Measurements from ENCODE around the gene OSBPL8. TPM values are rescaled to one million over a fixed set of nuclear protein-coding genes. Genes with fewer than 3 reads are reported as not detected.

Gene OSBPL8
- total and polyA plus RNA-seq, 2 of the 8 experiments (the other 6 are each of a cell fraction or from before 2014, with no cell fraction given) = 10.9 to 81.1 TPM

DNA sequence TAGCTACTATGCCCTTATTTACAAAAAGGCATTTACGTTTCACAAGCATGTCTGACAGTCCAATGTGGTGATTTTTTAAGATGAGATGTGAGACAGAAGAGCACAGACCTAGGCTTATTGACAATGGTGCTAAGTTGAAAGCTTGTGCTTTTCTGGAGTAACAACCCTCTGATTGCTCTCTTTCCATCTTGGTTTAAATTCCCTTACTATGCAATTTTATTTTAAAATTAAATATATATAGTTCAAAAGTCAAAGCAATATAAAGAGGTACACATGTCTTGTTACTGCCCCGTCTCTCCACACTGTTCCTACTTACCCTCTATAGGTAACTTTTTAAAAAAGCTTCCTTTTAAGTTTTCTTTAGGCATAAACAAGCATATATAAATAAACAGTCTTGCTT lies 172.0 kb downstream of the OSBPL8 start (continued):
- TF ChIP-seq, protein P1, sequence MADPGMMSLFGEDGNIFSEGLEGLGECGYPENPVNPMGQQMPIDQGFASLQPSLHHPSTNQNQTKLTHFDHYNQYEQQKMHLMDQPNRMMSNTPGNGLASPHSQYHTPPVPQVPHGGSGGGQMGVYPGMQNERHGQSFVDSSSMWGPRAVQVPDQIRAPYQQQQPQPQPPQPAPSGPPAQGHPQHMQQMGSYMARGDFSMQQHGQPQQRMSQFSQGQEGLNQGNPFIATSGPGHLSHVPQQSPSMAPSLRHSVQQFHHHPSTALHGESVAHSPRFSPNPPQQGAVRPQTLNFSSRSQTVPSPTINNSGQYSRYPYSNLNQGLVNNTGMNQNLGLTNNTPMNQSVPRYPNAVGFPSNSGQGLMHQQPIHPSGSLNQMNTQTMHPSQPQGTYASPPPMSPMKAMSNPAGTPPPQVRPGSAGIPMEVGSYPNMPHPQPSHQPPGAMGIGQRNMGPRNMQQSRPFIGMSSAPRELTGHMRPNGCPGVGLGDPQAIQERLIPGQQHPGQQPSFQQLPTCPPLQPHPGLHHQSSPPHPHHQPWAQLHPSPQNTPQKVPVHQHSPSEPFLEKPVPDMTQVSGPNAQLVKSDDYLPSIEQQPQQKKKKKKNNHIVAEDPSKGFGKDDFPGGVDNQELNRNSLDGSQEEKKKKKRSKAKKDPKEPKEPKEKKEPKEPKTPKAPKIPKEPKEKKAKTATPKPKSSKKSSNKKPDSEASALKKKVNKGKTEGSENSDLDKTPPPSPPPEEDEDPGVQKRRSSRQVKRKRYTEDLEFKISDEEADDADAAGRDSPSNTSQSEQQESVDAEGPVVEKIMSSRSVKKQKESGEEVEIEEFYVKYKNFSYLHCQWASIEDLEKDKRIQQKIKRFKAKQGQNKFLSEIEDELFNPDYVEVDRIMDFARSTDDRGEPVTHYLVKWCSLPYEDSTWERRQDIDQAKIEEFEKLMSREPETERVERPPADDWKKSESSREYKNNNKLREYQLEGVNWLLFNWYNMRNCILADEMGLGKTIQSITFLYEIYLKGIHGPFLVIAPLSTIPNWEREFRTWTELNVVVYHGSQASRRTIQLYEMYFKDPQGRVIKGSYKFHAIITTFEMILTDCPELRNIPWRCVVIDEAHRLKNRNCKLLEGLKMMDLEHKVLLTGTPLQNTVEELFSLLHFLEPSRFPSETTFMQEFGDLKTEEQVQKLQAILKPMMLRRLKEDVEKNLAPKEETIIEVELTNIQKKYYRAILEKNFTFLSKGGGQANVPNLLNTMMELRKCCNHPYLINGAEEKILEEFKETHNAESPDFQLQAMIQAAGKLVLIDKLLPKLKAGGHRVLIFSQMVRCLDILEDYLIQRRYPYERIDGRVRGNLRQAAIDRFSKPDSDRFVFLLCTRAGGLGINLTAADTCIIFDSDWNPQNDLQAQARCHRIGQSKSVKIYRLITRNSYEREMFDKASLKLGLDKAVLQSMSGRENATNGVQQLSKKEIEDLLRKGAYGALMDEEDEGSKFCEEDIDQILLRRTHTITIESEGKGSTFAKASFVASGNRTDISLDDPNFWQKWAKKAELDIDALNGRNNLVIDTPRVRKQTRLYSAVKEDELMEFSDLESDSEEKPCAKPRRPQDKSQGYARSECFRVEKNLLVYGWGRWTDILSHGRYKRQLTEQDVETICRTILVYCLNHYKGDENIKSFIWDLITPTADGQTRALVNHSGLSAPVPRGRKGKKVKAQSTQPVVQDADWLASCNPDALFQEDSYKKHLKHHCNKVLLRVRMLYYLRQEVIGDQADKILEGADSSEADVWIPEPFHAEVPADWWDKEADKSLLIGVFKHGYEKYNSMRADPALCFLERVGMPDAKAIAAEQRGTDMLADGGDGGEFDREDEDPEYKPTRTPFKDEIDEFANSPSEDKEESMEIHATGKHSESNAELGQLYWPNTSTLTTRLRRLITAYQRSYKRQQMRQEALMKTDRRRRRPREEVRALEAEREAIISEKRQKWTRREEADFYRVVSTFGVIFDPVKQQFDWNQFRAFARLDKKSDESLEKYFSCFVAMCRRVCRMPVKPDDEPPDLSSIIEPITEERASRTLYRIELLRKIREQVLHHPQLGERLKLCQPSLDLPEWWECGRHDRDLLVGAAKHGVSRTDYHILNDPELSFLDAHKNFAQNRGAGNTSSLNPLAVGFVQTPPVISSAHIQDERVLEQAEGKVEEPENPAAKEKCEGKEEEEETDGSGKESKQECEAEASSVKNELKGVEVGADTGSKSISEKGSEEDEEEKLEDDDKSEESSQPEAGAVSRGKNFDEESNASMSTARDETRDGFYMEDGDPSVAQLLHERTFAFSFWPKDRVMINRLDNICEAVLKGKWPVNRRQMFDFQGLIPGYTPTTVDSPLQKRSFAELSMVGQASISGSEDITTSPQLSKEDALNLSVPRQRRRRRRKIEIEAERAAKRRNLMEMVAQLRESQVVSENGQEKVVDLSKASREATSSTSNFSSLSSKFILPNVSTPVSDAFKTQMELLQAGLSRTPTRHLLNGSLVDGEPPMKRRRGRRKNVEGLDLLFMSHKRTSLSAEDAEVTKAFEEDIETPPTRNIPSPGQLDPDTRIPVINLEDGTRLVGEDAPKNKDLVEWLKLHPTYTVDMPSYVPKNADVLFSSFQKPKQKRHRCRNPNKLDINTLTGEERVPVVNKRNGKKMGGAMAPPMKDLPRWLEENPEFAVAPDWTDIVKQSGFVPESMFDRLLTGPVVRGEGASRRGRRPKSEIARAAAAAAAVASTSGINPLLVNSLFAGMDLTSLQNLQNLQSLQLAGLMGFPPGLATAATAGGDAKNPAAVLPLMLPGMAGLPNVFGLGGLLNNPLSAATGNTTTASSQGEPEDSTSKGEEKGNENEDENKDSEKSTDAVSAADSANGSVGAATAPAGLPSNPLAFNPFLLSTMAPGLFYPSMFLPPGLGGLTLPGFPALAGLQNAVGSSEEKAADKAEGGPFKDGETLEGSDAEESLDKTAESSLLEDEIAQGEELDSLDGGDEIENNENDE (IDR thresholded peaks at IDR 0.05; ENCODE audit: insufficient replicate concordance, low read length) = no peak
- TF ChIP-seq SIX5 (IDR thresholded peaks at IDR 0.05; ENCODE audit: low read depth, low read length) = no peak

All from H1 (cell line).